ENCODE data around the gene MACROD2.

DNA sequence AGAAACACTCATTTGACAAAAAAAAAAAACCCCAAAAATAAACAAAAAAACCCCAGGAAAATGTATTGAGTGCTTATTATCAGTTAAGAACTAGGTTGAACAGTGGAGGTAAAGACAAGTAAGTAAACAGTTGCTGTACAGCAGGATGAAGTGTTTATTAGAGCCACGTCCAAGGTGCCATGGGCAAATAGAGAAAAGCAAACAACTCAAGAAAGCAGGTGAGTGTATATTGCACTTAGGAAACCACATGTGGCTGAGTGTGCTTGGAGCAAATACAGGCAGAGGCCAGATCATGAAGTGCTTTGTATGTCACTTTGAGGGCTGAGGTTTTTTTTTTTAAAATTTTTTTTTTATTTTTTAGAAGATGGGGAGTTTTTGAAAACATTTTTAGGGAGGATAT, 98.3 kb downstream of the MACROD2 start:
- TF ChIP-seq POLR2A (IDR thresholded peaks at IDR 0.05): no peak
- TF ChIP-seq, protein P1, sequence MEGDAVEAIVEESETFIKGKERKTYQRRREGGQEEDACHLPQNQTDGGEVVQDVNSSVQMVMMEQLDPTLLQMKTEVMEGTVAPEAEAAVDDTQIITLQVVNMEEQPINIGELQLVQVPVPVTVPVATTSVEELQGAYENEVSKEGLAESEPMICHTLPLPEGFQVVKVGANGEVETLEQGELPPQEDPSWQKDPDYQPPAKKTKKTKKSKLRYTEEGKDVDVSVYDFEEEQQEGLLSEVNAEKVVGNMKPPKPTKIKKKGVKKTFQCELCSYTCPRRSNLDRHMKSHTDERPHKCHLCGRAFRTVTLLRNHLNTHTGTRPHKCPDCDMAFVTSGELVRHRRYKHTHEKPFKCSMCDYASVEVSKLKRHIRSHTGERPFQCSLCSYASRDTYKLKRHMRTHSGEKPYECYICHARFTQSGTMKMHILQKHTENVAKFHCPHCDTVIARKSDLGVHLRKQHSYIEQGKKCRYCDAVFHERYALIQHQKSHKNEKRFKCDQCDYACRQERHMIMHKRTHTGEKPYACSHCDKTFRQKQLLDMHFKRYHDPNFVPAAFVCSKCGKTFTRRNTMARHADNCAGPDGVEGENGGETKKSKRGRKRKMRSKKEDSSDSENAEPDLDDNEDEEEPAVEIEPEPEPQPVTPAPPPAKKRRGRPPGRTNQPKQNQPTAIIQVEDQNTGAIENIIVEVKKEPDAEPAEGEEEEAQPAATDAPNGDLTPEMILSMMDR (IDR thresholded peaks at IDR 0.05): no peak
- no peak for TF ChIP-seq POLR2AphosphoS5 (IDR thresholded peaks at IDR 0.05)

Measured in suprapubic skin (tissue), 4 donors.